ENCODE data around the gene PPP6R2.

Gene PPP6R2

GRCh38 chr22:50356186-50356585 is 13.1 kb downstream of the PPP6R2 start:
- TF ChIP-seq CEBPB (IDR thresholded peaks at IDR 0.05), result no peak
- TF ChIP-seq YY1 (IDR thresholded peaks at IDR 0.05; ENCODE audit: low read depth), result no peak
- TF ChIP-seq EP300 (IDR thresholded peaks at IDR 0.05; ENCODE audit: borderline replicate concordance), result no peak
- no peak for TF ChIP-seq TEAD4 (IDR thresholded peaks at IDR 0.05)
- no peak for TF ChIP-seq CREB1 (IDR thresholded peaks at IDR 0.05; ENCODE audit: low read depth)
- no peak for TF ChIP-seq FOXM1 (IDR thresholded peaks at IDR 0.05; ENCODE audit: borderline replicate concordance, low read depth)
- no peak for TF ChIP-seq NFIC (IDR thresholded peaks at IDR 0.05)
- no peak for TF ChIP-seq REST (IDR thresholded peaks at IDR 0.05; ENCODE audit: low read depth)
- TF ChIP-seq ZBTB7A (IDR thresholded peaks at IDR 0.05; ENCODE audit: low read depth), result no peak
- TF ChIP-seq RAD21 (IDR thresholded peaks at IDR 0.05; ENCODE audit: low read depth), result no peak
- no peak for TF ChIP-seq EGR1 (IDR thresholded peaks at IDR 0.05)
- no peak for TF ChIP-seq MAX (IDR thresholded peaks at IDR 0.05)
- no peak for TF ChIP-seq USF1 (IDR thresholded peaks at IDR 0.05)
- TF ChIP-seq TCF12 (IDR thresholded peaks at IDR 0.05; ENCODE audit: low read depth), result no peak

GRCh38 chr22:50357222-50357621 is 14.1 kb downstream of the PPP6R2 start:
- TF ChIP-seq CEBPB (IDR thresholded peaks at IDR 0.05), result no peak
- no peak for TF ChIP-seq ZBTB7A (IDR thresholded peaks at IDR 0.05; ENCODE audit: low read depth)
- TF ChIP-seq TAF1 (IDR thresholded peaks at IDR 0.05; ENCODE audit: low read depth), result no peak
- no peak for TF ChIP-seq REST (IDR thresholded peaks at IDR 0.05; ENCODE audit: low read depth)
- no peak for TF ChIP-seq NFIC (IDR thresholded peaks at IDR 0.05)
- no peak for TF ChIP-seq CREB1 (IDR thresholded peaks at IDR 0.05; ENCODE audit: low read depth)
- no peak for TF ChIP-seq EP300 (IDR thresholded peaks at IDR 0.05; ENCODE audit: borderline replicate concordance)
- no peak for TF ChIP-seq USF1 (IDR thresholded peaks at IDR 0.05)
- no peak for TF ChIP-seq MAX (IDR thresholded peaks at IDR 0.05)
- no peak for TF ChIP-seq TCF12 (IDR thresholded peaks at IDR 0.05; ENCODE audit: low read depth)

GRCh38 chr22:50357756-50358155 is 14.6 kb downstream of the PPP6R2 start:
- TF ChIP-seq MAX (IDR thresholded peaks at IDR 0.05) (no peak), USF1 (IDR thresholded peaks at IDR 0.05) (no peak), EP300 (IDR thresholded peaks at IDR 0.05; ENCODE audit: borderline replicate concordance) (no peak), CEBPB (IDR thresholded peaks at IDR 0.05) (no peak), ZBTB7A (IDR thresholded peaks at IDR 0.05; ENCODE audit: low read depth) (no peak), EGR1 (IDR thresholded peaks at IDR 0.05) (no peak), TAF1 (IDR thresholded peaks at IDR 0.05; ENCODE audit: low read depth) (no peak), TEAD4 (IDR thresholded peaks at IDR 0.05) (no peak)

GRCh38 chr22:50360578-50360977 is 17.5 kb downstream of the PPP6R2 start:
- no peak for TF ChIP-seq MAX (IDR thresholded peaks at IDR 0.05)
- TF ChIP-seq FOXM1 (IDR thresholded peaks at IDR 0.05; ENCODE audit: borderline replicate concordance, low read depth), result no peak
- no peak for TF ChIP-seq TAF1 (IDR thresholded peaks at IDR 0.05; ENCODE audit: low read depth)
- no peak for TF ChIP-seq EP300 (IDR thresholded peaks at IDR 0.05; ENCODE audit: borderline replicate concordance)
- no peak for TF ChIP-seq RAD21 (IDR thresholded peaks at IDR 0.05; ENCODE audit: low read depth)
- no peak for TF ChIP-seq TEAD4 (IDR thresholded peaks at IDR 0.05)
- TF ChIP-seq USF1 (IDR thresholded peaks at IDR 0.05), result no peak
- no peak for TF ChIP-seq EGR1 (IDR thresholded peaks at IDR 0.05)
- TF ChIP-seq REST (IDR thresholded peaks at IDR 0.05; ENCODE audit: low read depth), result no peak
- no peak for TF ChIP-seq YY1 (IDR thresholded peaks at IDR 0.05; ENCODE audit: low read depth)
- TF ChIP-seq NFIC (IDR thresholded peaks at IDR 0.05), result no peak
- TF ChIP-seq CREB1 (IDR thresholded peaks at IDR 0.05; ENCODE audit: low read depth), result no peak
- no peak for TF ChIP-seq CEBPB (IDR thresholded peaks at IDR 0.05)
- TF ChIP-seq TCF12 (IDR thresholded peaks at IDR 0.05; ENCODE audit: low read depth), result no peak
- no peak for TF ChIP-seq ZBTB7A (IDR thresholded peaks at IDR 0.05; ENCODE audit: low read depth)
